PFSK-1 (cell line): Measurements from ENCODE around the gene PGGHG.

Source experiments
- FOXP2 ChIP-seq: optimal IDR thresholded peaks from 2 replicates; pipeline ENCODE3; 2011; ENCODE audit warnings: borderline replicate concordance, control low read depth, inconsistent platforms; ENCODE audit not compliant: insufficient read depth; ENCODE audit errors: extremely low read length, extremely low read depth
- POLR2AphosphoS5 ChIP-seq: IDR thresholded peaks from 2 replicates; pipeline ENCODE4 v1.6.1; 2012; ENCODE audit warnings: low read depth, mild to moderate bottlenecking, control low read depth, low read length, moderate library complexity
- SIN3A ChIP-seq: IDR thresholded peaks from 2 replicates; pipeline ENCODE4 v1.6.1; 2012; ENCODE audit warnings: mild to moderate bottlenecking, low read length, moderate library complexity, borderline replicate concordance; ENCODE audit not compliant: insufficient read depth
- TAF1 ChIP-seq: IDR thresholded peaks from 2 replicates; pipeline ENCODE4 v1.6.1; 2012; ENCODE audit warnings: low read length, control low read depth, borderline replicate concordance; ENCODE audit not compliant: insufficient read depth
- TF ChIP-seq, protein P1 (sequence below), 2 experiments: IDR thresholded peaks; 2 replicates each; pipeline versions ENCODE4 v1.6.1 to v1.8.0; 2011 to 2012; ENCODE audit warnings: low read depth in 2 of 2, low read length in 2 of 2, control low read depth in 1 of 2, inconsistent platforms in 1 of 2, mild to moderate bottlenecking in 1 of 2, moderate library complexity in 1 of 2; ENCODE audit not compliant: insufficient read depth in 1 of 2

The PGGHG gene

DNA sequence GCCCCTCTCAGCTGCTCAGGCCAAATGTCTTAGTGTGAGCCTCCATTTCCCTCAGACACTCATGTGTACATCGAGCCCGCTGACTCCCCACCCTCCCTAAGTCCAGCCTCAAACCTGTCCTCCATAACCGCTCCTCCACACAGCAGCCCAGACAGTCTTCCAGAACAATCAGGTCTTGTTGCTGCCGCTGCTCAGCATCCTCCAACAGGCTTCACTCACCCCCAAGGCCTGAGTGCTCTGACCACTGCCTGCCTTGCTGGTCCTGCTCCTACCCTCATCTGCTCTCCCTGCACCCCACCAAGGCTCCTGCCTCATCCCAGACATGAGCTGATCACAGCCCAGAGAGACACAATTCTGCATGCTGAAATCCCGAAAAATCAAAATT is 35.0 kb upstream of the PGGHG start:
- TF ChIP-seq FOXP2 (no peak), SIN3A (no peak), POLR2AphosphoS5 (no peak)
- TF ChIP-seq, protein P1, sequence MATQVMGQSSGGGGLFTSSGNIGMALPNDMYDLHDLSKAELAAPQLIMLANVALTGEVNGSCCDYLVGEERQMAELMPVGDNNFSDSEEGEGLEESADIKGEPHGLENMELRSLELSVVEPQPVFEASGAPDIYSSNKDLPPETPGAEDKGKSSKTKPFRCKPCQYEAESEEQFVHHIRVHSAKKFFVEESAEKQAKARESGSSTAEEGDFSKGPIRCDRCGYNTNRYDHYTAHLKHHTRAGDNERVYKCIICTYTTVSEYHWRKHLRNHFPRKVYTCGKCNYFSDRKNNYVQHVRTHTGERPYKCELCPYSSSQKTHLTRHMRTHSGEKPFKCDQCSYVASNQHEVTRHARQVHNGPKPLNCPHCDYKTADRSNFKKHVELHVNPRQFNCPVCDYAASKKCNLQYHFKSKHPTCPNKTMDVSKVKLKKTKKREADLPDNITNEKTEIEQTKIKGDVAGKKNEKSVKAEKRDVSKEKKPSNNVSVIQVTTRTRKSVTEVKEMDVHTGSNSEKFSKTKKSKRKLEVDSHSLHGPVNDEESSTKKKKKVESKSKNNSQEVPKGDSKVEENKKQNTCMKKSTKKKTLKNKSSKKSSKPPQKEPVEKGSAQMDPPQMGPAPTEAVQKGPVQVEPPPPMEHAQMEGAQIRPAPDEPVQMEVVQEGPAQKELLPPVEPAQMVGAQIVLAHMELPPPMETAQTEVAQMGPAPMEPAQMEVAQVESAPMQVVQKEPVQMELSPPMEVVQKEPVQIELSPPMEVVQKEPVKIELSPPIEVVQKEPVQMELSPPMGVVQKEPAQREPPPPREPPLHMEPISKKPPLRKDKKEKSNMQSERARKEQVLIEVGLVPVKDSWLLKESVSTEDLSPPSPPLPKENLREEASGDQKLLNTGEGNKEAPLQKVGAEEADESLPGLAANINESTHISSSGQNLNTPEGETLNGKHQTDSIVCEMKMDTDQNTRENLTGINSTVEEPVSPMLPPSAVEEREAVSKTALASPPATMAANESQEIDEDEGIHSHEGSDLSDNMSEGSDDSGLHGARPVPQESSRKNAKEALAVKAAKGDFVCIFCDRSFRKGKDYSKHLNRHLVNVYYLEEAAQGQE (IDR thresholded peaks at IDR 0.05; ENCODE audit: insufficient read depth in 1 of 2, low read depth in 2 of 2, low read length in 2 of 2), result no peak

GRCh38 chr11:255176-255575 is 33.8 kb upstream of the PGGHG start:
- TF ChIP-seq POLR2AphosphoS5, result no peak
- no peak for TF ChIP-seq FOXP2
- TF ChIP-seq, protein P1 (IDR thresholded peaks at IDR 0.05; ENCODE audit: insufficient read depth in 1 of 2, low read depth in 2 of 2, low read length in 2 of 2), result no peak

GRCh38 chr11:255816-256215 is 33.1 kb upstream of the PGGHG start:
- no peak for TF ChIP-seq TAF1
- TF ChIP-seq, protein P1 (IDR thresholded peaks at IDR 0.05; ENCODE audit: insufficient read depth in 1 of 2, low read depth in 2 of 2, low read length in 2 of 2), result no peak
- TF ChIP-seq FOXP2, result no peak
- no peak for TF ChIP-seq SIN3A
- no peak for TF ChIP-seq POLR2AphosphoS5

DNA sequence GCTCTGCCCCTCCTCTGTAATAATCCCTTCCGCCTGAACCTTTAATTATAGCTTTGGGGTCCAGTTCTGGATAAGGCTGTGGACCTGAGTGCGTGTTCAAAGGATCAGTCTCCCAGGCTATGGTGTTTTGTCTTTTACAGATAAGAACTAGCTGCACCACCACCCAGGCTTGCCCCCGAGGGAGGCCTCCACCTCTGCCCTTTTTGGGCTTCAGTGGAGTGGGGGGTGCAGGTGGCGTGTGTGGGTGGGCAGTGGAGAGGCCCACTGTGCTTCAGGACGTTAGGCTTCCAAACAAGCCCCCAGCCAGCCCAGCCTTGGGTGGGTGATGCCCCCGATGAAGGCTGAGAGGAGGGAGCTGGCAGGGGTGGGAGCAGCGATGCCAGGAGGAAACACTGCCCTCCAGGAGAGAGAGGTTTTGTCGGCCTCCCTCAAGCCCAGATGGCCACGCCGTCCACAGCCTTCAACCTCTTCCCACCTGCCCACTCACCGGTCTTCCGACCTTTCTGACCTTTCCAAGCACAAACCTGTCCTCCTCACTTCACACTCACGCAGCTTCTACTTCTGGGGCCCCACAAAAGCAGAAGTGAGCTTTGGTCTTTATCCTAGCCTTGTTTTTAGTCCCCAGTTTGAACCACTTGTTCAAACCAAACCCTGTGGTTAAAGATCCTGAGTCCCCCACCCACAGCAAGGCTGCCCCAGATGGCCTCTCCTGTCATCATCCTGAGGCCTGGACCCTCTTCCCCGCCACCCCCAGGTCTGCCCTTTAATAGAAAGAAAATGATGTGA is 31.8 kb upstream of the PGGHG start:
- TF ChIP-seq POLR2AphosphoS5 (no peak), TAF1 (no peak), SIN3A (no peak), FOXP2 (no peak)
- TF ChIP-seq, protein P1 (IDR thresholded peaks at IDR 0.05; ENCODE audit: insufficient read depth in 1 of 2, low read depth in 2 of 2, low read length in 2 of 2), result no peak
